ENCODE data around the gene ZNF197.

GRCh38 chr3:44654039-44654438, 29.2 kb downstream of the ZNF197 start:
- TF ChIP-seq POLR2A (IDR thresholded peaks at IDR 0.05; ENCODE audit: low read depth, low read length) (no peak), CTCF (IDR thresholded peaks at IDR 0.05; ENCODE audit: extremely low read depth in 1 of 2, insufficient read depth in 1 of 2, low read depth in 1 of 2, low read length in 2 of 2) (no peak), POLR2AphosphoS5 (IDR thresholded peaks at IDR 0.05; ENCODE audit: insufficient read depth, low read depth, low read length) (no peak), EZH2 (IDR thresholded peaks at IDR 0.05; ENCODE audit: borderline replicate concordance, low read depth, low read length, severe bottlenecking) (no peak), FOS (IDR thresholded peaks at IDR 0.05; ENCODE audit: borderline replicate concordance, insufficient read depth, low read length) (no peak), GATA2 (IDR thresholded peaks at IDR 0.05; ENCODE audit: insufficient read depth, insufficient read length, low read depth, low read length) (no peak), MYC (IDR thresholded peaks at IDR 0.05; ENCODE audit: low read depth, low read length) (no peak), JUN (IDR thresholded peaks at IDR 0.05; ENCODE audit: borderline replicate concordance, insufficient read depth, insufficient read length, low read depth) (no peak), MAX (IDR thresholded peaks at IDR 0.05; ENCODE audit: insufficient read depth, insufficient read length) (no peak)

Measured in endothelial cell of umbilical vein (primary cell).